Melanocyte of skin (primary cell): ENCODE measurements around the gene TPI1. TPM values are rescaled to one million over a fixed set of nuclear protein-coding genes. Genes with fewer than 3 reads are reported as not detected.

Experiments used
- total RNA-seq, 2 donors: library from RNA; depleted of rRNA; stranded (reverse); fragments of >200 nt; gene quantifications; 2 replicates each; pipeline ENCODE4 v1.2.3, GENCODE V29; 2012

The TPI1 gene
- total RNA-seq: 100 to 1,000 TPM; 611 to 916 TPM

DNA sequence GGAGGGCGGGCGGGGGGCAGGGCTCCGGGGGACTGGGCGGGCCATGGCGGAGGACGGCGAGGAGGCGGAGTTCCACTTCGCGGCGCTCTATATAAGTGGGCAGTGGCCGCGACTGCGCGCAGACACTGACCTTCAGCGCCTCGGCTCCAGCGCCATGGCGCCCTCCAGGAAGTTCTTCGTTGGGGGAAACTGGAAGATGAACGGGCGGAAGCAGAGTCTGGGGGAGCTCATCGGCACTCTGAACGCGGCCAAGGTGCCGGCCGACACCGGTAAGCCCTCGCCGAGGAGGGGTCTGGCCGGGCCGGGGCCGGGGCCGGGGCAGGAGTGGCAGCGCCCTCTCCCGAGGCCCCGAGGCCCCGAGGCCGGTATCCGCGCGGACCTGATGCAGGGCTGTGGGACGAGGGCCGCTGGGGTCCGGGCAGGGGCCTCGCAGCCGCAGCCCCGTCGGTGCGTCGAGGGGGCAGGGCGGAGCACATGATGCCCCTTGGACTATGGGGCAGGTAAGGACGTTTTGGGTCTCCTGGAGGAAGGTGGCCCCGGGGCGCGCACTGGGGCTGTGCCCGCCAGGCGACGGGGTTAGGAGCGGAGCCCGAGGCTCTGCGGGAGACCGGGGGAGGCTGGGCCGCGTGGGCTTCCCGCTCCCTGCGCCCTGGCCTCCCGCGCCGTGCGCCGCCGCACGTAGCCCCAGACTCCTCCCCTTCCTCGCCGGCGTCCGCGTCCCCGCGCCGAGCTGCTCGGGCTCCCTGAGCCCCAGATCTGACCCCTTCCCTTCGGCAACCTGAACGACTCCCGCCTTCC, at the start of gene TPI1:
TSS of gene TPI1 (plus strand) at position 119 of the 798 bp plus-strand sequence. CDS start at position 155, 36 bp downstream.

DNA sequence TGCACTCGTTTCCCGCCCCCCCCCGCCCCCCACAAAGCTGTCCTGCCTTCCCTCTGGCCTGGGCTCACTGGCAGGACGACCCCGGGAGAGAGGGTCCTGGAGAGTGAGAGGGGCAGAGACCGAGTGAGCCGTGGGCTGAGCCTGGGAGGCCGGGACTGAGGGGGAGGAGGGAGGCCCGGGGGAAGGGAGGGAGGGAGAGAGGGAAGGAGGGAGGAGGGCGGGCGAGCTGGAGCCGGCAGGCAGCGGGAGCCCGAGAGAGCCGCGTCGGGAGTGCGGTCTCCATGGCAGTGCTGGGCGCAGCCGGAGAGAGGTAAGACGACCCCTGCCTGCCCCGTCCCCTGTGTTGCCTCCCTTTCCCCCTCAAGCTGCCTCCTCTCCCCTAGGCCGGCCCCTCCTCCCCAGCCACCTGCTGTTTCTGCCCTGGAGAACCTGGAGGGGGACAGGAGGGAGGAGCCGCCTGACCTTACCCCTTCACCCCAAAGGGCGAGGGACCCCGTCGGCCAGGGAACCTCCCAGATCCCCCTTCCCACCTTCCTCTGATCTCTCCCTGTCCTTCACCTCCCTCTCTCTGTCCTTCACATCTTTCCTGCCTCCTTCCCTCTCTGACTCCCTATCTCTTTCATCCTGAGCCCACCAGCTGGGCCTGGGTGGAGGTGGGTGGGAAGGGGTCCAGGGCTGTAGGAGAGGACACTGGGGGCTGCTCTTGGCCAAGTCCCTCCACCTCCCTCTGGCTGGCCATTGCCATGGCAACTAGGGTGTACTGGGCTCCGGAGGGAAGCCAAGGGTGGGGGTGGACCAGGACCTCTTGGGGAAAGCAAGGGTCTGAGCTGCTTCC, 45.5 kb upstream of the TPI1 start, which contains the start of gene GPR162:
TSS of gene GPR162 (plus strand) at position 231 of the 835 bp plus-strand sequence. CDS start 2,078 bp downstream, outside the sequence.

DNA sequence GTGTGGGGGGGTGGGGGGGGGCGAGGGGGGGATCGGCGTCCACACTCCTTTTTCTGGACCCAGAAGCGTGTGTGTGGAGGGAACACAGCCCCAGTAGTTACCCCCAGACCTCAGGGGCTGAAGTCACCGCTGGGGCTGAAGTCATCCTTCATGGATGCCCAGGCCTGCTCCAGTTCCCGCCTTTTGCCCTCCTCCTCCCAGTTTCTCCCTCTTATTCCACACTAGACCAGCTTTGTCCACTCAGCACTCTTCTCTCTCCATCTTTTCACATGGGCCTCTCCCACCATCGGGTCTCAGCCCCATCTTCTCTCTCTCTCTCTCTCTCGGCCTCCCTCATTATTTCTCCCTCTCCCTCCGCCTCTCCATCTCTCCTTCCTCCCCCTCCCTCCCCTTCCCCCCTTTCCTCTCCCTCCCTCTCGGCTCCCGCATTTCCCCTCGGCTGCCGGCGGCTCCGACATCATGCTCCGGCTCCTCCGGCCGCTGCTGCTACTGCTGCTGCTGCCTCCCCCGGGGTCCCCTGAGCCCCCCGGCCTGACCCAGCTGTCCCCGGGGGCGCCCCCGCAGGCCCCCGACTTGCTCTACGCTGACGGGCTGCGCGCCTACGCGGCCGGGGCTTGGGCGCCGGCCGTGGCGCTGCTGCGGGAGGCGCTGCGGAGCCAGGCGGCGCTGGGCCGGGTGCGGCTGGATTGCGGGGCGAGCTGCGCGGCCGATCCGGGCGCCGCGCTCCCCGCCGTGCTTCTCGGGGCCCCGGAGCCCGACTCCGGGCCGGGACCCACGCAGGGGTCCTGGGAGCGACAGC, 39.1 kb upstream of the TPI1 start, which contains the start of gene P3H3:
TSS of gene P3H3 (plus strand) at position 426 of the 799 bp plus-strand sequence. CDS start at position 460, 34 bp downstream.

DNA sequence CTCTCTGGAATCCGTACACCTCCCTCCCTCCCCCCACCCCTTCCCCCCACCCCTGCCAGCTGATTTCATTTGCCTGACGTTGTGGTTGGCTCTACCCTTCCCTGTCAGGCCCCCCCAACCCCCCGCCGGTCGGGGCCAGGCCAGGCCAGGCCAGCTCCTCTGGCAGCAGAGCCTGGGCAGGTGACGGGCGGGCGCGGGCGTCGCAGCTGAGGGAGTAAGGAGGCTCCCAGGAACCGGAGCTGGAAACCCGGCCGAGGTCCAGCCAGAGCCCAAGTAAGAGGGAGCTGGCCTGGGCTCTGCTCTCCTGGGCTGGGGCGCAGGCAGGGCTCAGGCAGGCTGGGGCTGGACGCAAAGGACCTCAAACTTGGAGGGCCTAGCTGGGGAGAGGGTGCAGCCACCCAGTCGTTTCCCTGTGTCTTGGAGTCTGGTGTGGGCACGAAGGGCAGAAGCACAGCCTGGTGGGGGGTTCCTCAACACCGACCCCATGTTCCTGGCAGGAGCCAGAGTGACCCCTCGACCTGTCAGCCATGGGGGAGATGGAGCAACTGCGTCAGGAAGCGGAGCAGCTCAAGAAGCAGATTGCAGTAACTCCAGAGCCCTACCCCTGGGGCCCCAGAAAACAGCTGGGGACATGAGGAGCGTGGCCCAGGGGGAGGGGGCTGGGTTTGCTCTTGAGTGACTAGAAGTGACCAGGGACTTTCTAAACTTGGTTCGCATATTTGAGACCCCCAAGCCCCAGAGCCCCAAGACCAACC, 26.4 kb upstream of the TPI1 start, which contains the start of gene GNB3:
TSS of gene GNB3 (plus strand) at position 165 of the 755 bp plus-strand sequence. CDS start at position 528, 363 bp downstream.

DNA sequence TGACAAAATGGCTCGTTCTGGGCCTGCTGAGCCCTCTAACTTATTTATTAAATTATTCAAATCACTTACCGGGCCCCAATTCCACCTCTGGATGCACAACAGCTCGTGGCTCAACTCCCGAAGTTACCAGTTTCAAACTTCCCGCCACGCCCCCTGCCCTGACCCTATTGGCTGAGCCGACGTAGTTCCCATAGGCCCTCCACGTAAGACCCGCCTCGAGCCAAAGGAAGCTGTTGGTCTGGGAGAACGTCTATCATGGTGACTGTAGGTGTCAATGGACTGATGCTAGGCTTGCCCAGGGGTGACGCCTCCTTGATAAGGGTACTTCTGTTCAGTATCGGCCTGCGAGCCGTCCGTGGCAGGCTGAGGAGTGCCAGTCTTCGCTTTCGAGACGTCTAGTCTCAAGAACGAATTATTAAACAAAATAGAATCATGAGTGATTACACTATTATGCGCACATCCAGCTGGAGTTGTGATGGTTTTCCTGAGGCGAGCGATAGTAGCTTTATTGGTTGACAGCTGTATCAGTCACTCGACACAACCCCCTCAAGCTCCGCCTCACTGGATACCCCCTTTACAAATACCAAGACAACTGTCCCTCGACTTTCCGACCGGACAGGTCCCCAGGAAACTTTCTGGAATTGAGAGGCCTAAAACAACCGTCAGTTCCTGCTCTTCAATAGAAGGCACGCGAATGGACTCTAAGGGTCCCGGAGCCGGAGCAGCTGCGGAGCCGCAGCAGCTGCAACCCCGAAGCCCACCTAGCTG, 16.0 kb upstream of the TPI1 start, which contains the start of gene CDCA3:
TSS of gene CDCA3 (minus strand) at position 134 of the 768 bp plus-strand sequence. CDS start 334 bp downstream, outside the sequence.

DNA sequence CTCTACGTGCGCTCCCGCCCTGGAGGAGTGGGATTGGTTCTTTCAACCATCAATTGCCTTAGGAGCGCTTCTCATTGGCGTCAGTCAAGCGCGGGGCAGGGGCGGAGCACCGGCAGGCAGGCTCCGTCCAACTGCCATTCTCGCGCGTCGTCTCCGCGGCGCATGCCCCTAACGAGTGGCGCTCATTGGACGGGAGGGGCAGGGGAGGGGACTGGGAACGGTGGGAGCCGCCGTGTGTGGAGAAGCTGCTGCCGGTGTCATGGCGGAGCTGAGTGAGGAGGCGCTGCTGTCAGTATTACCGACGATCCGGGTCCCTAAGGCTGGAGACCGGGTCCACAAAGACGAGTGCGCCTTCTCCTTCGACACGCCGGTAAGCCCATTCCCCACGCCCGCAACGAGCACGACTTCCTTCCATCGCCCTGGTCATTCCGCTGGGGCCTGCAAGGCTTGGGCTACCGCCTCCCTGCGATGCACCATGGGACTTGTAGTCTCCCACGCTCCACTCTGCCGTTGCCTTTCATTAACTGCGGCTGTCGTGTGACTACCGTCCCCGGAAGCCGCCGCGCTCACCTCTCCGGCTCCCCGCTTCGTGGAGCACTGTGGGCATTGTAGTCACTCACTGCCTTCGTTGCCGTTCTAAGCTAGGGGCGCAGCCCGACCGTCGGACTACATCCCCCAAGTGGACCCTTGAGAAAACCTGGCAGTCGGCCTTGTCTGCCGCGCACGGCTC, 15.2 kb upstream of the TPI1 start, which contains the start of gene USP5:
TSS of gene USP5 (plus strand) at position 230 of the 730 bp plus-strand sequence. CDS start at position 260, 30 bp downstream.

DNA sequence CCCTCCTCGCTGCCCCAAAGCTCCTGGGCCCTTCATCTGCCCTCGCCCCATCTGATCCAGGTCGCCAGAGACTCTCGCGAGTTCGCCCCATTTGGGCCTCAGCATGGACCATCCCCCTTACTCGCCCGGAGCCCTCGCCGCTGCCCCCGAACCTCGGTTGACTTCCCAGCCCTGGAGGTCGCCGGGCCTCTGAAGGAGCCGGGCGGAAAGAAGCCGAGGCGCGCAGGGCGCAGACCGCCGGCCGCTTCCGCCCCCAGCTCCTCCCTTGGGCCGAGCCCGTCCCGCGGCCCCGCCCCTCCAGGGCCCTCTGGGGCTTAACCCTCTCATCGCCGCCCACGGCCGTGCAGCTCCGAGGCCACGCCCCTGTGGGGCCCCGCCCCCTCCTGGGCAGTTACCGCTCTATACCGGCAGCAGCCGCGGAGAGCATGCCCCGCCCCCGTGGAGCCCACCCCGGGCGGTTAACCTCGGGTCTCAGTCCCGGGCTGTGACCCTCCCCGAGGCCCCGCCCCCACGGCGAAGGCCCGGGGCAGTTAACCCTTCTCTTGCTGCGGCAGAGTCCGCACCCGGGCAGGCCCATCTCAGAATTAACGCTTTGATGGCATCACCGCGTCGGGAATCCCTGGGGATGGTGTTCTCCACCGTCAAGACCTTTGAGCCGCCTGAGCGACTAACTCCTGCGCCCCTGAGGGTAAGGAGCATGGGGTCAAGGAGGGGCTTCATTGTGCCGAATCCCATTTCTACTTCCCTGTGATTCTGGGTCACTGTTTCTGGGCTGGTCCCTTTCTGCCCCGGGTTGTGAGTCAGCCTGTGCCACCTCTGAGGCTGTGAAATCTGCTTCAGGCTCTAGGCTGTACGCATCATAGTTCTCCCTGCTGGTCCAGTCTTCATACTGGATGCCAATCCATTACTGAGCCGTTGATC, 6.0 kb downstream of the TPI1 start, which contains the start of gene SPSB2:
TSS of gene SPSB2 (minus strand) at position 210 of the 921 bp plus-strand sequence. CDS start 402 bp downstream, outside the sequence.

DNA sequence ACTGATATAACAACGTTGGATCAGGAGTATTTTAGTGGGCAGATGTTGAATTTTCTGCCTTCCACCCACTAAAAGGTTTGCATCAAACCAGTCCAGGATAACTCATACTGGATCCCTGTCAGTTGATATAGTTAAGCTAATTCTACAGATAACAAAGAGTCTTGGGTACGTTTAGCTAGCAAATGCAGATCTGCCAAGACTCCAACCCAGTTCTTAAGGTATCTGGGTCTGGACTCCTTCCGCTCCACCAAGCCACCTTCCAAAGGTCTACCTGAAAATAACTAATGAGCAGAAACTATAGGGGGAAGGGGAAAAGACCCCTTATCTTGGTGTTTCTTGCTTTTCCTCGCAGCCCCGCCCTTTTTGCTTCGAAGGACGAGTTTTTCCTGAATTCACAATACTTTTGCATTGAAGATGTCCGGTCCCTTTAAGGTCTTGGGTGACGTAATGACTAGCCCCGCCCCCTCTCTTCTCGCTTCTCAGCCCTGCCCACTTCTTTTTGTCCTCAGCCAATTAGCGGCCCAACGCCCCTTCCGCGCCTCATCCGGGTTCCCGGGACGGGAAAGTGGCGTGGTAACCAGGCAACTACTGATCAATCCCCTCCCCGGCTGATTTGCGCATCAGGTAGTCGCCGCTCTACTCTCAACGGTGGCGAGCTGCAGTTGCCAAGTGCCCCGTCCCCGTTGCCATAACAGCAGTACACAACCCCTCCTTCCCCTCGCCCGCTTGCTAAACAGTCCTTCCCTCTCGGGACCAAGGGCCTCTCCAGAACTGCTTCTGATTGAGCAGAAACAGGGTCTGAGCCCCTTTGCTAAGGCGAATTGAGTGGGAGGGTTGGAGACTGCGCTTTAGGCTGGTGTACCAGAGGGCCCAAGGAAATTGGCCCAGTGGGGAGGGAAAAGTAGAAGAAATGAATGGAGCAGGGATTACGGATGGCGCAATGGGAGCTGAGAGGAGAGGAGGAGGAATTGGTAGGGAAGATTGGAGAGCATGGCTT, 37.2 kb downstream of the TPI1 start, which contains the start of gene LRRC23:
TSS of gene LRRC23 (plus strand) at position 543 of the 997 bp plus-strand sequence. CDS start 812 bp downstream, outside the sequence.

DNA sequence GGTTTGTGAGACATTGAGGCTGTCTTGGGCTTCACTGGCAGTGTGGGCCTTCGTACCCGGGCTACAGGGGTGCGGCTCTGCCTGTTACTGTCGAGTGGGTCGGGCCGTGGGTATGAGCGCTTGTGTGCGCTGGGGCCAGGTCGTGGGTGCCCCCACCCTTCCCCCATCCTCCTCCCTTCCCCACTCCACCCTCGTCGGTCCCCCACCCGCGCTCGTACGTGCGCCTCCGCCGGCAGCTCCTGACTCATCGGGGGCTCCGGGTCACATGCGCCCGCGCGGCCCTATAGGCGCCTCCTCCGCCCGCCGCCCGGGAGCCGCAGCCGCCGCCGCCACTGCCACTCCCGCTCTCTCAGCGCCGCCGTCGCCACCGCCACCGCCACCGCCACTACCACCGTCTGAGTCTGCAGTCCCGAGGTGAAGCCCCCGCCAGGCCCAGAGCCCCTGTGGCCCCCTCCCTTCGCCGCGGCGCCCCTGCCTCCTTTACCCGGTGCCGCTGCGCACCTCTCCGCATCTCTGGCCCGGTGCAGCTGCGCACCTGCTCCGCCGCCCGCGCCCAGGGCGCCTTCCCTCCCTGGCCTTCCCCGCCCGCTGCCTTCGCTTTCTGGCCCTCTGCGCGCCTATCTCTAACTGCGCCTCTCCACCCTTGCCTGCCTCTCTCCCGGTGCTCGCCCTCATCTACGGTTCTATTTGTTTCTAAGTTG, 47.1 kb downstream of the TPI1 start, which contains the start of gene ENO2:
TSS of gene ENO2 (plus strand) at position 335 of the 701 bp plus-strand sequence. CDS start 1,253 bp downstream, outside the sequence.

Other genes with a start within 250 kb of the TPI1 start
- gene LPAR5, start 231.6 kb upstream of the TPI1 start, total RNA-seq: under 1 TPM in 1 of 2 donors, not detected in 1; under 0.01 TPM
- gene ACRBP, start 220.1 kb upstream of the TPI1 start, total RNA-seq: not detected
- gene ING4, start 204.4 kb upstream of the TPI1 start, total RNA-seq: 10 to 100 TPM; 23.6 to 38.5 TPM
- 10 to 100 TPM; 23.4 to 29.3 TPM for gene ZNF384, start 178.2 kb upstream of the TPI1 start, total RNA-seq
- gene PIANP, start 166.7 kb upstream of the TPI1 start, total RNA-seq: not detected
- 100 to 1,000 TPM in 1 of 2 donors, 10 to 100 TPM in 1; 98.4 to 105 TPM for gene COPS7A, start 143.5 kb upstream of the TPI1 start, total RNA-seq
- gene MLF2, start 114.4 kb upstream of the TPI1 start, total RNA-seq: 100 to 1,000 TPM; 168 to 185 TPM
- gene PTMS, start 101.2 kb upstream of the TPI1 start, total RNA-seq: 10 to 100 TPM; 36.8 to 67.6 TPM
- gene LAG3, start 95.0 kb upstream of the TPI1 start, total RNA-seq: under 1 TPM in 1 of 2 donors, not detected in 1; 0.34 TPM
- 1 to 10 TPM; 1.7 TPM for gene CD4, start 78.0 kb upstream of the TPI1 start, total RNA-seq
- under 1 TPM; under 0.01 to 0.33 TPM for gene GPR162, start 45.7 kb upstream of the TPI1 start, total RNA-seq
- 10 to 100 TPM; 13.4 to 36.3 TPM for gene P3H3, start 39.1 kb upstream of the TPI1 start, total RNA-seq
- under 1 TPM; 0.33 to 0.69 TPM for gene GNB3, start 26.6 kb upstream of the TPI1 start, total RNA-seq
- 10 to 100 TPM; 16.9 to 54.9 TPM for gene CDCA3, start 16.2 kb upstream of the TPI1 start, total RNA-seq
- gene USP5, start 15.4 kb upstream of the TPI1 start, total RNA-seq: 10 to 100 TPM; 89.2 to 93.3 TPM
- 1 to 10 TPM; 5.2 to 8.0 TPM for gene SPSB2, start 5.8 kb downstream of the TPI1 start, total RNA-seq
- gene LRRC23, start 37.3 kb downstream of the TPI1 start, total RNA-seq: 10 to 100 TPM in 1 of 2 donors, 1 to 10 TPM in 1; 6.2 to 10.3 TPM
- gene ENO2, start 47.0 kb downstream of the TPI1 start, total RNA-seq: 10 to 100 TPM; 17.9 to 20.3 TPM
- gene ATN1, start 60.4 kb downstream of the TPI1 start, total RNA-seq: 10 to 100 TPM in 1 of 2 donors, 1 to 10 TPM in 1; 8.6 to 13.3 TPM
- gene RNU7-1, start 76.3 kb downstream of the TPI1 start, total RNA-seq: not detected
- gene C12orf57, start 76.5 kb downstream of the TPI1 start, total RNA-seq: 10 to 100 TPM; 49.9 to 66.3 TPM
- gene PTPN6, start 83.8 kb downstream of the TPI1 start, total RNA-seq: under 1 TPM in 1 of 2 donors, not detected in 1; 0.33 TPM
- 100 to 1,000 TPM; 172 to 255 TPM for gene PHB2, start 103.1 kb downstream of the TPI1 start, total RNA-seq
- gene EMG1, start 103.4 kb downstream of the TPI1 start, total RNA-seq: 10 to 100 TPM; 31.0 to 59.6 TPM
- gene LPCAT3, start 150.9 kb downstream of the TPI1 start, total RNA-seq: 10 to 100 TPM; 18.0 to 20.6 TPM
- gene C1S, start 193.2 kb downstream of the TPI1 start, total RNA-seq: 100 to 1,000 TPM in 1 of 2 donors, 10 to 100 TPM in 1; 22.0 to 231 TPM
- 100 to 1,000 TPM in 1 of 2 donors, 10 to 100 TPM in 1; 16.3 to 149 TPM for gene C1R, start 224.9 kb downstream of the TPI1 start, total RNA-seq
- gene C1RL, start 241.7 kb downstream of the TPI1 start, total RNA-seq: 10 to 100 TPM; 18.0 to 21.0 TPM